ENCODE measurements around the gene PTTG1IP2. TPM values are rescaled to one million over a fixed set of nuclear protein-coding genes. Genes with fewer than 3 reads are reported as not detected.

PTTG1IP2 gene
- total and polyA plus RNA-seq, 2 experiments from 2014 or later: not detected

DNA sequence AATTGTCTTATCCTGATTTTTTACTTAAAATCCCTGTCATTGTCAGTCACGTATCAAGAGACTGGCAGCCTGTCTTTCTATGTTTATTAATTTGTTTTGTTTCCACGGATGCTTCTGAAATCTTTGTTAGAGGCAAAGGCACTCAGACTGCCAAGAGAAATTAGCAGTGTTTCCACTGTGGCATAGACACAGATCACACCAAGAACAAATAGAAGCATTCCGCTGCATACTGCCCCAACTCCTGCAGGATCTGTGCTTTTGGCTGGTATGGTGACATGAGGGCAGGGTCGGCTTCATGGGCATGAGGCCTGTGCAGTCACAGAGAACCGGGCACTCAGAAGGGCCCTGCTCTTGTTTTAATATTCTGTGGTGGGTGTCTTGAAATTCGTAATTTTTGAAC, 47.8 kb upstream of the PTTG1IP2 start:
- H2AFZ ChIP-seq: no peak overlapping the region
- no peaks in the 10 kb centered on the region for H3K27me3 Mint-ChIP-seq (ENCODE audit: insufficient read depth, low read depth, poor library complexity)

More for the DNA sequence above, 47.8 kb upstream of the PTTG1IP2 start:
- no peak for ATAC-seq
- H3K4me2 ChIP-seq: no peak overlapping the region
- H3F3A ChIP-seq (replicated peaks; ENCODE audit: low read depth): no peaks in the 10 kb centered on the region
- H3K27ac ChIP-seq (ENCODE audit: low read depth): no peak overlapping the region
- no peaks in the 10 kb centered on the region for H3K4me1 Mint-ChIP-seq
- no peak for DNase-seq (ENCODE audit: low spot score)
- no peaks in the 10 kb centered on the region for H3K79me2 ChIP-seq (replicated peaks; ENCODE audit: insufficient read depth)
- H4K20me1 ChIP-seq (replicated peaks; ENCODE audit: insufficient read depth): no peaks in the 10 kb centered on the region
- H3K27me3 ChIP-seq (ENCODE audit: insufficient read depth): no peaks in the 10 kb centered on the region
- no peak overlapping the region; the same call in 1 of the 2 replicates for H3K27ac Mint-ChIP-seq
- TF ChIP-seq, protein P1, sequence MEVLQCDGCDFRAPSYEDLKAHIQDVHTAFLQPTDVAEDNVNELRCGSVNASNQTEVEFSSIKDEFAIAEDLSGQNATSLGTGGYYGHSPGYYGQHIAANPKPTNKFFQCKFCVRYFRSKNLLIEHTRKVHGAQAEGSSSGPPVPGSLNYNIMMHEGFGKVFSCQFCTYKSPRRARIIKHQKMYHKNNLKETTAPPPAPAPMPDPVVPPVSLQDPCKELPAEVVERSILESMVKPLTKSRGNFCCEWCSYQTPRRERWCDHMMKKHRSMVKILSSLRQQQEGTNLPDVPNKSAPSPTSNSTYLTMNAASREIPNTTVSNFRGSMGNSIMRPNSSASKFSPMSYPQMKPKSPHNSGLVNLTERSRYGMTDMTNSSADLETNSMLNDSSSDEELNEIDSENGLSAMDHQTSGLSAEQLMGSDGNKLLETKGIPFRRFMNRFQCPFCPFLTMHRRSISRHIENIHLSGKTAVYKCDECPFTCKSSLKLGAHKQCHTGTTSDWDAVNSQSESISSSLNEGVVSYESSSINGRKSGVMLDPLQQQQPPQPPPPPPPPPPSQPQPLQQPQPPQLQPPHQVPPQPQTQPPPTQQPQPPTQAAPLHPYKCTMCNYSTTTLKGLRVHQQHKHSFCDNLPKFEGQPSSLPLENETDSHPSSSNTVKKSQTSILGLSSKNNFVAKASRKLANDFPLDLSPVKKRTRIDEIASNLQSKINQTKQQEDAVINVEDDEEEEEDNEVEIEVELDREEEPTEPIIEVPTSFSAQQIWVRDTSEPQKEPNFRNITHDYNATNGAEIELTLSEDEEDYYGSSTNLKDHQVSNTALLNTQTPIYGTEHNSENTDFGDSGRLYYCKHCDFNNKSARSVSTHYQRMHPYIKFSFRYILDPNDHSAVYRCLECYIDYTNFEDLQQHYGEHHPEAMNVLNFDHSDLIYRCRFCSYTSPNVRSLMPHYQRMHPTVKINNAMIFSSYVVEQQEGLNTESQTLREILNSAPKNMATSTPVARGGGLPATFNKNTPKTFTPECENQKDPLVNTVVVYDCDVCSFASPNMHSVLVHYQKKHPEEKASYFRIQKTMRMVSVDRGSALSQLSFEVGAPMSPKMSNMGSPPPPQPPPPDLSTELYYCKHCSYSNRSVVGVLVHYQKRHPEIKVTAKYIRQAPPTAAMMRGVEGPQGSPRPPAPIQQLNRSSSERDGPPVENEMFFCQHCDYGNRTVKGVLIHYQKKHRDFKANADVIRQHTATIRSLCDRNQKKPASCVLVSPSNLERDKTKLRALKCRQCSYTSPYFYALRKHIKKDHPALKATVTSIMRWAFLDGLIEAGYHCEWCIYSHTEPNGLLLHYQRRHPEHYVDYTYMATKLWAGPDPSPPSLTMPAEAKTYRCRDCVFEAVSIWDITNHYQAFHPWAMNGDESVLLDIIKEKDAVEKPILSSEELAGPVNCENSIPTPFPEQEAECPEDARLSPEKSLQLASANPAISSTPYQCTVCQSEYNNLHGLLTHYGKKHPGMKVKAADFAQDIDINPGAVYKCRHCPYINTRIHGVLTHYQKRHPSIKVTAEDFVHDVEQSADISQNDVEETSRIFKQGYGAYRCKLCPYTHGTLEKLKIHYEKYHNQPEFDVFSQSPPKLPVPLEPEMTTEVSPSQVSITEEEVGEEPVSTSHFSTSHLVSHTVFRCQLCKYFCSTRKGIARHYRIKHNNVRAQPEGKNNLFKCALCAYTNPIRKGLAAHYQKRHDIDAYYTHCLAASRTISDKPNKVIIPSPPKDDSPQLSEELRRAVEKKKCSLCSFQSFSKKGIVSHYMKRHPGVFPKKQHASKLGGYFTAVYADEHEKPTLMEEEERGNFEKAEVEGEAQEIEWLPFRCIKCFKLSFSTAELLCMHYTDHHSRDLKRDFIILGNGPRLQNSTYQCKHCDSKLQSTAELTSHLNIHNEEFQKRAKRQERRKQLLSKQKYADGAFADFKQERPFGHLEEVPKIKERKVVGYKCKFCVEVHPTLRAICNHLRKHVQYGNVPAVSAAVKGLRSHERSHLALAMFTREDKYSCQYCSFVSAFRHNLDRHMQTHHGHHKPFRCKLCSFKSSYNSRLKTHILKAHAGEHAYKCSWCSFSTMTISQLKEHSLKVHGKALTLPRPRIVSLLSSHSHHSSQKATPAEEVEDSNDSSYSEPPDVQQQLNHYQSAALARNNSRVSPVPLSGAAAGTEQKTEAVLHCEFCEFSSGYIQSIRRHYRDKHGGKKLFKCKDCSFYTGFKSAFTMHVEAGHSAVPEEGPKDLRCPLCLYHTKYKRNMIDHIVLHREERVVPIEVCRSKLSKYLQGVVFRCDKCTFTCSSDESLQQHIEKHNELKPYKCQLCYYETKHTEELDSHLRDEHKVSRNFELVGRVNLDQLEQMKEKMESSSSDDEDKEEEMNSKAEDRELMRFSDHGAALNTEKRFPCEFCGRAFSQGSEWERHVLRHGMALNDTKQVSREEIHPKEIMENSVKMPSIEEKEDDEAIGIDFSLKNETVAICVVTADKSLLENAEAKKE (CRISPR knock-in tag; IDR thresholded peaks at IDR 0.05): no peak
- TF ChIP-seq POLR2AphosphoS5 (IDR thresholded peaks at IDR 0.05; ENCODE audit: low read depth) (no peak), EZH2 (IDR thresholded peaks at IDR 0.05; ENCODE audit: low read depth, unreplicated experiment) (no peak), JUNB (IDR thresholded peaks at IDR 0.05; ENCODE audit: unreplicated experiment) (no peak), STAT1 (IDR thresholded peaks at IDR 0.05; ENCODE audit: unreplicated experiment) (no peak), ZNF331 (CRISPR knock-in tag; IDR thresholded peaks at IDR 0.05; ENCODE audit: low read depth) (no peak), NANOG (IDR thresholded peaks at IDR 0.05; ENCODE audit: borderline replicate concordance) (no peak)
- TF ChIP-seq, protein P2, sequence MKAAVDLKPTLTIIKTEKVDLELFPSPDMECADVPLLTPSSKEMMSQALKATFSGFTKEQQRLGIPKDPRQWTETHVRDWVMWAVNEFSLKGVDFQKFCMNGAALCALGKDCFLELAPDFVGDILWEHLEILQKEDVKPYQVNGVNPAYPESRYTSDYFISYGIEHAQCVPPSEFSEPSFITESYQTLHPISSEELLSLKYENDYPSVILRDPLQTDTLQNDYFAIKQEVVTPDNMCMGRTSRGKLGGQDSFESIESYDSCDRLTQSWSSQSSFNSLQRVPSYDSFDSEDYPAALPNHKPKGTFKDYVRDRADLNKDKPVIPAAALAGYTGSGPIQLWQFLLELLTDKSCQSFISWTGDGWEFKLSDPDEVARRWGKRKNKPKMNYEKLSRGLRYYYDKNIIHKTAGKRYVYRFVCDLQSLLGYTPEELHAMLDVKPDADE (IDR thresholded peaks at IDR 0.05): no peak
- TF ChIP-seq, protein P3, sequence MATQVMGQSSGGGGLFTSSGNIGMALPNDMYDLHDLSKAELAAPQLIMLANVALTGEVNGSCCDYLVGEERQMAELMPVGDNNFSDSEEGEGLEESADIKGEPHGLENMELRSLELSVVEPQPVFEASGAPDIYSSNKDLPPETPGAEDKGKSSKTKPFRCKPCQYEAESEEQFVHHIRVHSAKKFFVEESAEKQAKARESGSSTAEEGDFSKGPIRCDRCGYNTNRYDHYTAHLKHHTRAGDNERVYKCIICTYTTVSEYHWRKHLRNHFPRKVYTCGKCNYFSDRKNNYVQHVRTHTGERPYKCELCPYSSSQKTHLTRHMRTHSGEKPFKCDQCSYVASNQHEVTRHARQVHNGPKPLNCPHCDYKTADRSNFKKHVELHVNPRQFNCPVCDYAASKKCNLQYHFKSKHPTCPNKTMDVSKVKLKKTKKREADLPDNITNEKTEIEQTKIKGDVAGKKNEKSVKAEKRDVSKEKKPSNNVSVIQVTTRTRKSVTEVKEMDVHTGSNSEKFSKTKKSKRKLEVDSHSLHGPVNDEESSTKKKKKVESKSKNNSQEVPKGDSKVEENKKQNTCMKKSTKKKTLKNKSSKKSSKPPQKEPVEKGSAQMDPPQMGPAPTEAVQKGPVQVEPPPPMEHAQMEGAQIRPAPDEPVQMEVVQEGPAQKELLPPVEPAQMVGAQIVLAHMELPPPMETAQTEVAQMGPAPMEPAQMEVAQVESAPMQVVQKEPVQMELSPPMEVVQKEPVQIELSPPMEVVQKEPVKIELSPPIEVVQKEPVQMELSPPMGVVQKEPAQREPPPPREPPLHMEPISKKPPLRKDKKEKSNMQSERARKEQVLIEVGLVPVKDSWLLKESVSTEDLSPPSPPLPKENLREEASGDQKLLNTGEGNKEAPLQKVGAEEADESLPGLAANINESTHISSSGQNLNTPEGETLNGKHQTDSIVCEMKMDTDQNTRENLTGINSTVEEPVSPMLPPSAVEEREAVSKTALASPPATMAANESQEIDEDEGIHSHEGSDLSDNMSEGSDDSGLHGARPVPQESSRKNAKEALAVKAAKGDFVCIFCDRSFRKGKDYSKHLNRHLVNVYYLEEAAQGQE (IDR thresholded peaks at IDR 0.05; ENCODE audit: unreplicated experiment): no peak
- TF ChIP-seq, protein P4, sequence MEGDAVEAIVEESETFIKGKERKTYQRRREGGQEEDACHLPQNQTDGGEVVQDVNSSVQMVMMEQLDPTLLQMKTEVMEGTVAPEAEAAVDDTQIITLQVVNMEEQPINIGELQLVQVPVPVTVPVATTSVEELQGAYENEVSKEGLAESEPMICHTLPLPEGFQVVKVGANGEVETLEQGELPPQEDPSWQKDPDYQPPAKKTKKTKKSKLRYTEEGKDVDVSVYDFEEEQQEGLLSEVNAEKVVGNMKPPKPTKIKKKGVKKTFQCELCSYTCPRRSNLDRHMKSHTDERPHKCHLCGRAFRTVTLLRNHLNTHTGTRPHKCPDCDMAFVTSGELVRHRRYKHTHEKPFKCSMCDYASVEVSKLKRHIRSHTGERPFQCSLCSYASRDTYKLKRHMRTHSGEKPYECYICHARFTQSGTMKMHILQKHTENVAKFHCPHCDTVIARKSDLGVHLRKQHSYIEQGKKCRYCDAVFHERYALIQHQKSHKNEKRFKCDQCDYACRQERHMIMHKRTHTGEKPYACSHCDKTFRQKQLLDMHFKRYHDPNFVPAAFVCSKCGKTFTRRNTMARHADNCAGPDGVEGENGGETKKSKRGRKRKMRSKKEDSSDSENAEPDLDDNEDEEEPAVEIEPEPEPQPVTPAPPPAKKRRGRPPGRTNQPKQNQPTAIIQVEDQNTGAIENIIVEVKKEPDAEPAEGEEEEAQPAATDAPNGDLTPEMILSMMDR (conservative IDR thresholded peaks at IDR 0.05; ENCODE audit: low read depth in 2 of 2): no peak
- peaks cover 10% of the 10 kb centered on the region for H3K9me3 Mint-ChIP-seq
- 0 out of 2 replicates have a peak, but pooled peaks cover 4% of the 10 kb centered on the region for H3K9me2 ChIP-seq (ENCODE audit: insufficient read depth)
- H3K4me1 ChIP-seq (ENCODE audit: insufficient read depth): no peaks in the 10 kb centered on the region
- H3K4me3 ChIP-seq: no peak overlapping the region
- H3K36me3 Mint-ChIP-seq (ENCODE audit: low read depth): peaks cover 12% of the 10 kb centered on the region; the same call in 1 of the 3 replicates
- no peak overlapping the region for H3K4me3 Mint-ChIP-seq
- H3K36me3 ChIP-seq (ENCODE audit: insufficient read depth): no peaks in the 10 kb centered on the region

All from GM23338 (cell line).